ENCODE results near the gene AP5B1. TPM values are rescaled to one million over a fixed set of nuclear protein-coding genes. Genes with fewer than 3 reads are reported as not detected.

AP5B1 gene
- total RNA-seq, 4 donors from 2014 or later: 16.4 to 38.5 (median 23.3) TPM

DNA sequence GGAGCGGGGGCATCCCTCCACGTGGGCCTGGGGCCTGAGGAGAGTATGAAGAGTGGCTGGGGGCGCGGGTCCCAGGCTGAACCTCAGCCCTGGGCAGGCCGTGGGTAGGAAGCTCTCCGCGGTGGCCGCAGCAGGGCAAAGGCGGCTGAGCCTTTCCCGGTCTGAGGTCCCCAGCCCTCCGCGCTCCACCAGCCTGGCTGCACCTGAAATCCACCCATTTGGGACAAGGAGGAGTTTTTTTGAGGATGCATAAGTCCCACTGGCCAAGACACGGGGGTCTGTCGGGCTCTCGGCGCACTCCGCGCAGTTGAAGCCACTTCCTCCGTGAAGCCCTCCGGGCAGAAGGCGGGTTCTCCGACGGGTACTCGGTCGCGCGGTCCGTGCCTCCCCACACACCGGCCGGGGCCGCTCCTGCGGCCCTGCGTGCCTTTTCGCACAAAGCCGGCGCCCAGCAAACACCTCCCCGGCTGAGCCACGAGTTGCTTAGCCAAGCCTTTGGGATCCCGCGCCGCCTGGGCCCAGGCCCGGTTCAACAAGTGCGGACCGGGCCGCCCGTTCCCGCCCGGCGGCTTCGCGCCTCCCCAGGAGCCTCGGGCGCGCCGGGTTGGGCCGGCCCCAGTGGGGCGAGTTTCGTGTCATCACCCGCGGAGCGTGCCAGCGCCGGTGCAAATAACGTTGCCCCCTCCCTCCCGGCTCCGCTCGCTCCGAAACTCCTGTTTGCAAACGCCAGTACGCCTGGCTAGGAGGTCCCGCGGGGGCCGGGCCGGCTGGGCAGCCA is 5.4 kb upstream of the AP5B1 start:
- TF ChIP-seq, protein P1, sequence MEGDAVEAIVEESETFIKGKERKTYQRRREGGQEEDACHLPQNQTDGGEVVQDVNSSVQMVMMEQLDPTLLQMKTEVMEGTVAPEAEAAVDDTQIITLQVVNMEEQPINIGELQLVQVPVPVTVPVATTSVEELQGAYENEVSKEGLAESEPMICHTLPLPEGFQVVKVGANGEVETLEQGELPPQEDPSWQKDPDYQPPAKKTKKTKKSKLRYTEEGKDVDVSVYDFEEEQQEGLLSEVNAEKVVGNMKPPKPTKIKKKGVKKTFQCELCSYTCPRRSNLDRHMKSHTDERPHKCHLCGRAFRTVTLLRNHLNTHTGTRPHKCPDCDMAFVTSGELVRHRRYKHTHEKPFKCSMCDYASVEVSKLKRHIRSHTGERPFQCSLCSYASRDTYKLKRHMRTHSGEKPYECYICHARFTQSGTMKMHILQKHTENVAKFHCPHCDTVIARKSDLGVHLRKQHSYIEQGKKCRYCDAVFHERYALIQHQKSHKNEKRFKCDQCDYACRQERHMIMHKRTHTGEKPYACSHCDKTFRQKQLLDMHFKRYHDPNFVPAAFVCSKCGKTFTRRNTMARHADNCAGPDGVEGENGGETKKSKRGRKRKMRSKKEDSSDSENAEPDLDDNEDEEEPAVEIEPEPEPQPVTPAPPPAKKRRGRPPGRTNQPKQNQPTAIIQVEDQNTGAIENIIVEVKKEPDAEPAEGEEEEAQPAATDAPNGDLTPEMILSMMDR (IDR thresholded peaks at IDR 0.05): no peak
- no peak for TF ChIP-seq POLR2A (IDR thresholded peaks at IDR 0.05)
- Histone ChIP-seq H3K36me3 (no peaks in the 10 kb centered on the region), H3K4me3 (peak overlapping the region; percentile 53 to 71 (median 68)), H3K27ac (peak overlapping the region; percentile 81 to 91 (median 89)), H3K9me3 (no peaks in the 10 kb centered on the region), H3K4me1 (peaks cover 48 to 100% (median 61%) of the 10 kb centered on the region in 3 donors), H3K27me3 (peaks cover 0 to 49% (median 9%) of the 10 kb centered on the region in 4 donors)
- 72 to 75% methylated on average over 2 to 5 of the region's 74 CpGs for WGBS, 2 donors
- no peak for DNase-seq
- intact Hi-C loops (cut with DNase I): no loop called here

GRCh38 chr11:65785319-65786007 is 4.7 kb upstream of the AP5B1 start:
- no peak for DNase-seq
- Histone ChIP-seq H3K4me1 (peaks cover 40 to 93% (median 61%) of the 10 kb centered on the region in 3 donors), H3K36me3 (no peaks in the 10 kb centered on the region), H3K27me3 (peaks cover 0 to 49% (median 9%) of the 10 kb centered on the region in 4 donors), H3K4me3 (peak overlapping the region in 3 of 4 donors; percentile 68 to 71 (median 69)), H3K9me3 (no peaks in the 10 kb centered on the region), H3K27ac (peak overlapping the region in 3 of 4 donors; percentile 89 to 91 (median 89))
- WGBS, 2 donors: 86 to 89% methylated on average over 5 to 7 of the region's 8 CpGs
- TF ChIP-seq, protein P1 (IDR thresholded peaks at IDR 0.05): no peak
- TF ChIP-seq POLR2A (IDR thresholded peaks at IDR 0.05): no peak
- intact Hi-C loops (cut with DNase I): no loop called here

DNA sequence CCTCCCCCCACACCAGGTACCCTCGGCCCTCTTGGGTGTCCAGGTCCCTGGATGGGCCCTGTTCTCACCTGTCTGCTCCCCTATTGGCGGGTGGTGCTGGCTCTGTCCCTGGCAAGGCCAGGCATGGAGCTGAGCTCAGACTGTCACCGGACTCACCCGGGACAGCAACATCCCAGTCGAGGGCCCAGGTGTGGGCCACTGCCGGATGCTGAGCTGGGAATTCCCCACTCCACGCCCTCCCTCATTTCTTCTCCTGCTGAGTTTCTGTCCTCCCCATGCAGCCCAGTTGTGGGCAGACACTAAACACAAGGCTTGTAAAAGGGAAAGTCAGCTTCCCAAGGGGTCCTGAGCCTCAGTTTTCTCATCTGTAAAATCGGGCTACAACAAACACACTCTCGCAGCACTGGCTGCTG is 2.0 kb upstream of the AP5B1 start:
- peaks cover 14 to 16% (median 16%) of the 10 kb centered on the region in 3 donors for H3K36me3 ChIP-seq
- H3K9me3 ChIP-seq: no peaks in the 10 kb centered on the region
- 61 to 90% methylated on average over 3 to 7 of the region's 9 CpGs for WGBS, 2 donors
- intact Hi-C loops (cut with DNase I): loop anchor here (5.0 kb wide), 1 partner anchor 34 kb away; no protein-coding TSS in a partner anchor
- peaks cover 0 to 33% (median 7%) of the 10 kb centered on the region in 4 donors for H3K27me3 ChIP-seq
- no peak for DNase-seq
- no peak for TF ChIP-seq POLR2A (IDR thresholded peaks at IDR 0.05)
- TF ChIP-seq, protein P1 (IDR thresholded peaks at IDR 0.05): no peak
- no peak overlapping the region for H3K4me3 ChIP-seq
- H3K4me1 ChIP-seq: peaks cover 43 to 90% (median 68%) of the 10 kb centered on the region in 3 donors
- H3K27ac ChIP-seq: peak overlapping the region in 3 of 4 donors; percentile 88 to 95 (median 89)

DNA sequence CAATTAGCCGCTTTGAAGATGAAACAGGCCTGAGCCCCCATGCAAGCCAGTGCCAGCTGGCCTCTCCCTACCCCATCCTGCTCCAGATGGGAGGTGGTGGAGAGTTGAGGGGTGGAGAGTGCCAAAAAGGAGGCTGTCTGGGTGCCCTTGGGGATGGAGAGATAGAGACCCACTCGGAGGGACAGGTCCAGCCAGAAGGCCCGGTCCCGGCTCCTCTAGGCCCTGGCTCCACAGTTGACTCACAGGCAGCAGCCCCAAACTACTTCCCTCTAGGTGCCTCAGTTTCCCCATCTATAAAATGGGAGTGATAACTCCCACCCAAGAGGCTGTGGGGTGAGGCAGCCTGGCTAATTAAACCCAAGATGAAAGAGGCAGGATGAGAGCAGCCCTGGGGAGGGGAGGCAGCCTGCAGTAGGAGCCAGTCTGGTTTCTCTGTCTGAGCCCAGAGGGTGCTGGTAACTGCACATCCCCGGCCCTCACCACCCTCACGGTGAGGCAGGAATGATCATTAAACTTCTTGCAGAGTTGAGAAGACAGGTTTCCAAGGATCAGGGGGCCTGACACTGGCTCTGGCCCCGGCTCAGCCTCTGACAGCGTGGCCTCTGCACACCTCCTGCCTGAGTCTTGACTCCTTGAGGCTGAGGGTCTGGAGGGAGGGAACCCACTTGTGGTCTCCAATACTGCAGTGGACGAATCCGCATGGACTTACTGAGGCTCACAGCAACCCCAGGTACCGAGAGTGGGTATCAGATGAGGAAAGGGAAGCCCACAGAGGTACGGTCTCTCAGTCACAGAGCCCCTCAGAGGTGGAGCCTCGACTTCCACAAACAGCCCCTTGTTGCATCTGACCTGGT is 1.4 kb upstream of the AP5B1 start:
- peaks cover 16 to 22% (median 21%) of the 10 kb centered on the region in 3 donors for H3K36me3 ChIP-seq
- DNase-seq: no peak
- H3K9me3 ChIP-seq: no peaks in the 10 kb centered on the region
- peak overlapping the region in 3 of 4 donors; percentile 79 to 100 (median 83) for H3K4me3 ChIP-seq
- H3K27me3 ChIP-seq: peaks cover 0 to 27% (median 5%) of the 10 kb centered on the region in 4 donors
- intact Hi-C loops (cut with DNase I): loop anchor here (5.0 kb wide), 1 partner anchor 35 kb away; no protein-coding TSS in a partner anchor
- H3K4me1 ChIP-seq: peaks cover 46 to 90% (median 65%) of the 10 kb centered on the region in 3 donors
- peak overlapping the region; percentile 88 to 95 (median 91) for H3K27ac ChIP-seq
- TF ChIP-seq, protein P1 (IDR thresholded peaks at IDR 0.05): no peak
- no peak for TF ChIP-seq POLR2A (IDR thresholded peaks at IDR 0.05)
- 91% methylated on average over 5 to 8 of the region's 13 CpGs for WGBS, 2 donors

Data from esophagus squamous epithelium (tissue), 5 donors.